SK-N-SH (cell line): ENCODE data around the gene GPR132. TPM values are rescaled to one million over a fixed set of nuclear protein-coding genes. Genes with fewer than 3 reads are reported as not detected.
A peak's percentile ranks its signal among the peaks of the same experiment; 100 is the strongest.
"Not testable (repeated sequence)": the region's sequence is repeated elsewhere in the genome, so short reads cannot be mapped to it uniquely, and the experiment has no call there.

Source experiments
- CTCF ChIA-PET: fragments of 300-600, 350-600 bp; formaldehyde crosslinking; extraction: SDS; loops from one replicate; lab custom pipeline; 2021; lab: Yijun Ruan, JAX
- POLR2A ChIA-PET: fragments of 350-600 bp; sonication (Branson Sonifier 250); formaldehyde crosslinking; extraction: SDS; loops from one replicate; lab custom pipeline; 2020; ENCODE audit warnings: antibody characterized with exemption, inconsistent platforms; lab: Yijun Ruan, JAX
- DNase-seq: peaks from one replicate; pipeline ENCODE4 v3.0.0; 2012
- H2AFZ ChIP-seq: fragments of 200-600 bp; sonication (generic); 2 replicates; pipeline ENCODE4 v1.8.1; 2016; ENCODE audit warnings: antibody characterized with exemption, mild to moderate bottlenecking, low read depth
- H3F3A ChIP-seq: fragments of 200-600 bp; sonication (generic); replicated peaks from 2 replicates; pipeline ENCODE3; 2016; ENCODE audit warnings: antibody characterized with exemption, mild to moderate bottlenecking; ENCODE audit not compliant: insufficient read depth
- H3K27ac ChIP-seq, 2 experiments: fragments of 200-500 bp in 1 of 2; fragments of 200-600 bp in 1 of 2; sonication (Bioruptor generic) in 1 of 2; sonication (generic), shearing (Covaris generic) in 1 of 2; 2 replicates each; pipeline versions ENCODE4 v1.5.1 to v1.6.1; 2014 to 2016; ENCODE audit warnings: low read depth in 2 of 2, inconsistent platforms in 1 of 2, low read length in 1 of 2, mild to moderate bottlenecking in 1 of 2, mixed read lengths in 1 of 2
- H3K27me3 ChIP-seq: fragments of 200-600 bp; sonication (generic), shearing (Covaris generic); 2 replicates; pipeline ENCODE4 v1.6.1; 2016; ENCODE audit warnings: mixed run types; ENCODE audit not compliant: insufficient read depth
- H3K36me3 ChIP-seq, 2 experiments: fragments of 200-500 bp in 1 of 2; fragments of 200-600 bp in 1 of 2; sonication (Bioruptor generic) in 1 of 2; sonication (generic) in 1 of 2; replicated peaks in 1 of 2; 2 replicates each; pipeline versions ENCODE3 to v1.5.1; 2014 to 2016; ENCODE audit warnings: low read length in 1 of 2, mild to moderate bottlenecking in 1 of 2; ENCODE audit not compliant: insufficient read depth in 2 of 2, control insufficient read depth in 1 of 2
- H3K4me1 ChIP-seq, 2 experiments: fragments of 200-500 bp in 1 of 2; fragments of 200-600 bp in 1 of 2; sonication (Bioruptor generic) in 1 of 2; sonication (generic), shearing (Covaris generic) in 1 of 2; 2 replicates each; pipeline versions ENCODE4 v1.5.1 to v1.6.1; 2014 to 2016; ENCODE audit warnings: low read depth in 1 of 2, low read length in 1 of 2, mixed run types in 1 of 2; ENCODE audit not compliant: insufficient read depth in 2 of 2, control insufficient read depth in 1 of 2
- H3K4me2 ChIP-seq: fragments of 200-600 bp; sonication (generic), shearing (Covaris generic); 2 replicates; pipeline ENCODE4 v1.6.1; 2017; ENCODE audit warnings: mixed run types
- H3K4me3 ChIP-seq, 2 experiments: fragments of 200-500 bp in 1 of 2; fragments of 200-600 bp in 1 of 2; sonication (Bioruptor generic) in 1 of 2; sonication (generic), shearing (Covaris generic) in 1 of 2; 2 replicates each; pipeline versions ENCODE4 v1.5.1 to v1.8.1; 2014 to 2016; ENCODE audit warnings: low read depth in 2 of 2, inconsistent platforms in 1 of 2, low read length in 1 of 2, mild to moderate bottlenecking in 1 of 2, mixed read lengths in 1 of 2, moderate library complexity in 1 of 2
- H3K79me2 ChIP-seq: fragments of 200-600 bp; sonication (generic); 2 replicates; pipeline ENCODE4 v1.8.1; 2017; ENCODE audit warnings: mild to moderate bottlenecking; ENCODE audit not compliant: insufficient read depth
- H3K9ac ChIP-seq: fragments of 200-600 bp; sonication (generic); 2 replicates; pipeline ENCODE4 v1.6.1; 2017; ENCODE audit warnings: mixed run types
- H3K9me2 ChIP-seq: fragments of 200-600 bp; sonication (generic); 2 replicates; pipeline ENCODE4 v1.6.1; 2017; ENCODE audit warnings: mixed run types
- H3K9me3 ChIP-seq: fragments of 200-600 bp; sonication (generic); 2 replicates; pipeline ENCODE4 v1.6.1; 2017; ENCODE audit warnings: mixed run types, mild to moderate bottlenecking, moderate library complexity
- H4K20me1 ChIP-seq: fragments of 200-600 bp; sonication (generic); 2 replicates; pipeline ENCODE4 v1.6.1; 2017; ENCODE audit warnings: mild to moderate bottlenecking, mixed run types; ENCODE audit not compliant: insufficient read depth
- CHD2 ChIP-seq: fragments of 150-350 bp; IDR thresholded peaks from 2 replicates; pipeline ENCODE4 v1.6.1; 2018; ENCODE audit warnings: low read length; ENCODE audit not compliant: partially characterized antibody
- CTCF ChIP-seq: fragments of 200-600 bp; sonication (generic); IDR thresholded peaks from 2 replicates; pipeline ENCODE4 v1.6.1; 2017; ENCODE audit warnings: antibody characterized with exemption, mild to moderate bottlenecking, moderate library complexity
- EP300 ChIP-seq, 2 experiments: IDR thresholded peaks; 2 replicates each; pipeline versions ENCODE4 v1.4.0 to v1.6.1; 2012; ENCODE audit warnings: borderline replicate concordance in 1 of 2, low read depth in 1 of 2, low read length in 1 of 2
- GABPA ChIP-seq: IDR thresholded peaks from 2 replicates; pipeline ENCODE4 v1.4.0; 2012; ENCODE audit warnings: low read depth, mild to moderate bottlenecking
- IRF3 ChIP-seq: fragments of 150-350 bp; IDR thresholded peaks from 2 replicates; pipeline ENCODE4 v1.6.1; 2016; ENCODE audit warnings: mild to moderate bottlenecking, low read depth, low read length
- MAX ChIP-seq: IDR thresholded peaks from 2 replicates; pipeline ENCODE4 v1.4.0; 2012; ENCODE audit warnings: low read depth
- NRF1 ChIP-seq: IDR thresholded peaks from 2 replicates; pipeline ENCODE4 v1.6.1; 2012; ENCODE audit warnings: low read depth, mild to moderate bottlenecking, low read length
- PBX3 ChIP-seq: IDR thresholded peaks from 2 replicates; pipeline ENCODE4; 2012
- POLR2AphosphoS5 ChIP-seq: IDR thresholded peaks from 2 replicates; pipeline ENCODE4 v1.6.1; 2012; ENCODE audit warnings: low read depth, low read length
- RCOR1 ChIP-seq: fragments of 150-350 bp; IDR thresholded peaks from 2 replicates; pipeline ENCODE4 v1.6.1; 2017; ENCODE audit warnings: antibody characterized with exemption, low read length
- REST ChIP-seq: IDR thresholded peaks from 2 replicates; pipeline ENCODE4 v1.6.1; 2012; ENCODE audit warnings: mild to moderate bottlenecking, low read depth, low read length, moderate library complexity
- RFX5 ChIP-seq: IDR thresholded peaks from 2 replicates; pipeline ENCODE4 v1.6.1; 2012; ENCODE audit warnings: mild to moderate bottlenecking, improper control_type of control experiment, low read length
- RXRA ChIP-seq: IDR thresholded peaks from 2 replicates; pipeline ENCODE4 v1.4.0; 2012; ENCODE audit warnings: low read depth, mild to moderate bottlenecking, borderline replicate concordance
- TCF12 ChIP-seq: IDR thresholded peaks from 2 replicates; pipeline ENCODE4 v1.4.0; 2012
- WGBS: methylation state at CpG from one replicate; pipeline ENCODE4 v1.1.6; 2017; ENCODE audit warnings: low lambda C conversion rate; 5-methylcytosine and 5-hydroxymethylcytosine counted together
- polyA plus RNA-seq, 3 experiments: library from polyadenylated mRNA; depleted of rRNA; stranded (reverse); fragments of >200 nt; gene quantifications; 2 replicates each; pipeline ENCODE4 v1.2.3, GENCODE V29; 2012

The GPR132 gene
- 0.03 TPM in 1 of 2 replicates, not detected in the other for polyA plus RNA-seq (2012; rRNA removed)
- polyA plus RNA-seq (2012; cell fraction: cytosol; rRNA removed) = 0.03 TPM in 1 of 2 replicates, not detected in the other
- 0.28 and 0.37 TPM in 2 replicates for polyA plus RNA-seq (2012; cell fraction: nucleus; rRNA removed)

- H3F3A ChIP-seq = no peaks in the 10 kb centered on the region
- no peaks in the 10 kb centered on the region for H3K79me2 ChIP-seq
- H3K4me2 ChIP-seq = no peak within 1 kb of the TSS
- 81% methylated on average over 15 of the region's 22 CpGs for WGBS
- no peaks in the 10 kb centered on the region for H3K27me3 ChIP-seq
- H3K9me3 ChIP-seq = no peaks in the 10 kb centered on the region
- CTCF ChIA-PET = interaction anchor here (0.7 to 4.3 kb wide), 3 partner anchors 10 to 21 kb away, joined by 3 to 25 read pairs (median 3); no protein-coding TSS in a partner anchor
- no peaks in the 10 kb centered on the region for H3K9me2 ChIP-seq
- no peaks in the 10 kb centered on the region; a peak in 1 of 4 replicates for H3K4me1 ChIP-seq
- 0 out of 2 replicates have a peak within 1 kb of the TSS, but pooled peaks have one; percentile 22 for H2AFZ ChIP-seq
- no peak within 1 kb of the TSS for H3K9ac ChIP-seq
- H3K27ac ChIP-seq = no peak within 1 kb of the TSS
- TF ChIP-seq GABPA (no peak), CTCF (no peak), CHD2 (no peak), EP300 (IDR thresholded peaks at IDR 0.05; ENCODE audit: borderline replicate concordance in 1 of 2, low read depth in 1 of 2, low read length in 1 of 2) (no peak), TCF12 (no peak), IRF3 (no peak), POLR2AphosphoS5 (no peak), PBX3 (no peak), REST (no peak), NRF1 (no peak), RXRA (no peak), RFX5 (no peak), MAX (no peak), RCOR1 (no peak)
- H3K36me3 ChIP-seq = no peaks in the 10 kb centered on the region
- DNase-seq = no peak
- H4K20me1 ChIP-seq = no peaks in the 10 kb centered on the region
- POLR2A ChIA-PET = no interaction called here
- H3K4me3 ChIP-seq = no peak within 1 kb of the TSS
Observed at GRCh38 chr14:105065280-105066228, at the start of gene GPR132. Gene GPR132 (minus strand): TSS chr14:105065430. CDS start chr14:105055420, 10,010 bp downstream.

- H3F3A ChIP-seq, H4K20me1 ChIP-seq, H3K9ac ChIP-seq, H3K4me1 ChIP-seq, H3K4me2 ChIP-seq, H3K79me2 ChIP-seq, CTCF ChIA-PET, H2AFZ ChIP-seq, H3K4me3 ChIP-seq, DNase-seq, H3K36me3 ChIP-seq, H3K9me2 ChIP-seq, H3K9me3 ChIP-seq, POLR2A ChIA-PET, H3K27ac ChIP-seq: not testable (repeated sequence)
- WGBS = 75% methylated on average over 8 of the region's 8 CpGs
- peaks cover 23% of the 10 kb centered on the region for H3K27me3 ChIP-seq
Observed at GRCh38 chr14:105109243-105109642, 44.0 kb upstream of the GPR132 start.
